GM19467 (cell line): Measurements from ENCODE around the gene PMM2.
"Not testable (repeated sequence)": the region's sequence is repeated elsewhere in the genome, so short reads cannot be mapped to it uniquely, and the experiment has no call there.

Experiments
- ATAC-seq: cut with Tn5 transposase; IDR thresholded peaks from one replicate; pipeline ENCODE4 v1.9.1; 2021; ENCODE audit warnings: mild to moderate bottlenecking, moderate library complexity; ENCODE audit not compliant: unreplicated experiment

PMM2 gene

DNA sequence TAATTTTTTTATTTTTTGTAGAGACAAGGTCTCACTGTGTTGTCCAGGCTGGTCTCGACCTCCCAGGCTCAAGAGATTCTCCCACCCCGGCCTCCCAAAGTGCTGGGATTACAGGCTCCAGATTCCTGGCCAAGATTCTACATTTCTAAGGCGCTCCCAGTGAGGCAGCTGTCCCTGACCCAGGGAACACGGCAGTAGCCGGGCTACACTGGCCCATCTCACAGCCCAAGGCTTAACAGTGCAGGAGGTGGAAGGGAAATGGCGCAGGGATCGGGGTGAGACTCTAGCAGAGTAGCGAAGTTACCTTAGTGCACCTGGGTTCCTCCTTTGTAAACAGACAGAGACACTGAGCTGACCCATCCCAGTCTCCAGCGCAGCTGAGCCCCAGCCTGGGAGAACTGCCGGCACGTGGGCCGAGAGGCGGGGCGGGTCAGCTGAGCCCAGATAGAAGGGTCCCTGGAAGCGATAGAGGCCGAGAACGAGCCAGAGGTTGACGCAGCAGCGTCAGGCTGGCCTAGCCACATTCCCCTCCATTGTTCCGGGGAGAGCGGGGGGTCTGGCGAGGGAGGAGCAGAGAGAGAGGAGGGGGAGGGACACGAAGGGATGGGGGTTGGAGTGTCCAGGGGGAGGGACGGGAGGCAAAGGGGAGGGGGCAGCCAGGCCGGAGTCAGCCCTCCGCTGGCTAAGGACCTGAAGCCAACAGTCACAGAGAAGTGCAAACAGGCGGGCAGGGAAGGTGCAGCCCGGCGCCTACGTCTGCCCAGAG lies 68.7 kb downstream of the PMM2 start:
- ATAC-seq: no peak

DNA sequence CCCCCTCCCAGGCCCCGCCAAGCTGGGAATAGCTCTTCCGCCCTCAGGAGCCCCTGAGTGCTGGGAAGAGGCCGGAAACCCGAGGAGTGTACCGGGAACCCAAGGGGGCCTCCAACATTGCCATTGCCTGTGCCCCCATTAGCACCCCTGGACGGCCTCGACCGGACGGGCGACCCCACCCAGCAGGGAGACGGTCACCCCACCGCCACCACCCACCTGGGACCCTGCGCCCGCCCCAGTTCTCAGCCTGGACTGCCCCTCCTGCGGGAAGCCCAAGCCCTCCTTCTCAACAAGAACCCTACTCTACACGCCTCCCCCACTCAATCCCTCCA lies 69.2 kb downstream of the PMM2 start:
- no peak for ATAC-seq

DNA sequence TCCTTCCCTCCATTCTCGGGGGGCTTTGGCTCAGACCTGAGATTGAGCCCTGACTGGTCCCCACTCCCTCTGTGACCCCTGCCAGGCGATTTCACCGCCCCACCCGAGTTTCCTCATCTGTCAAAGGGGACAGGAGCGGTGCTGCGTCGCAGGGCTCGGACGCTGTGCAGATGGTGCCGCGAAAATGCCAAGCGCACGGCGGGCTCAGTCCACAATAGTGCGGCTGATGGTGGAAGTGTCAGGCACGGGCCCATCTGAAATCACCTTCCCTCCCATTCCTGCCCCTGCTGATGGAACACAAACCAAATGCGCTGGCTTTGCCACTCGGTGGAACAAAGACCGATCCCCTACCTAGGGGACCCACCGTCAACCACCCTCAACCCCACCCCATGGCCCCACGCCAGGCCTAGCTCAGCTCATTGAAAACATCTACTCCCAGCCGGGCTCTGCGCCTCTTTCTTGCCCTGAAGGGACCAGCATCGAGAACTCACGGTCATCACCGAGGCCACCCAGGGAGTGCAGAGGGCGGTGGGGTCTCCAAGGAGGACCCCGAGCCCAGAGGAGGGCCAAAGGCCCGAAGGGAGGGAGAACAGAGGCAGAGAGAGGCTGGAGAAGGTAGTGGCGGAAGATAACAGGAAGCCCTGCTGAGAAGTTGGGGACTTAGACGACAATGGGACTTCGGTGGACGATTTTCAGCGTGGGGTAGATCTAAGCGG lies 69.7 kb downstream of the PMM2 start:
- ATAC-seq: no peak

DNA sequence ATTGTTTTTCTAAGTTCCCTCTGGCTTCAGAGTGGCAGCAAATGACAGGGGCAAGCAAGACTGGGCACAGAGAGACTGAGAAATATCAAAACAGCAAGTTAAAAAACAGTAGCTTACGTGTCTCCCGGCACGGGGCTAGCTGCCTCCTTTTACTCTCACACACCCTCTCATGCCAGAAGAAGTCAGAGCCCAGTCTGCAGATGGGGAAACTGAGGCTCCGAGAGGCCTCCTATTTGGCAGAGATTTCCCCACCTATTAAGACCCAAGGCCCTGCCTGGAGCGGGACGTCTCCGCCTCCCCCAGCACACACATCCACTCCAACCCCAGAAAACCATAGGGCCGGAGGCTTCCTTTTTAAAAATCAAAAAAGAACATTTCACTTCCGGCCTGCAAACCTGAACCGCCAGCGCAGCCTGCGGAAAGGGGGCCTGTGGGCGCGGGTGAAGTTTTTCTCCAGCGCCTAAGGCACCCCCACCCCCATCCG lies 70.3 kb downstream of the PMM2 start:
- ATAC-seq: peak; percentile 28

DNA sequence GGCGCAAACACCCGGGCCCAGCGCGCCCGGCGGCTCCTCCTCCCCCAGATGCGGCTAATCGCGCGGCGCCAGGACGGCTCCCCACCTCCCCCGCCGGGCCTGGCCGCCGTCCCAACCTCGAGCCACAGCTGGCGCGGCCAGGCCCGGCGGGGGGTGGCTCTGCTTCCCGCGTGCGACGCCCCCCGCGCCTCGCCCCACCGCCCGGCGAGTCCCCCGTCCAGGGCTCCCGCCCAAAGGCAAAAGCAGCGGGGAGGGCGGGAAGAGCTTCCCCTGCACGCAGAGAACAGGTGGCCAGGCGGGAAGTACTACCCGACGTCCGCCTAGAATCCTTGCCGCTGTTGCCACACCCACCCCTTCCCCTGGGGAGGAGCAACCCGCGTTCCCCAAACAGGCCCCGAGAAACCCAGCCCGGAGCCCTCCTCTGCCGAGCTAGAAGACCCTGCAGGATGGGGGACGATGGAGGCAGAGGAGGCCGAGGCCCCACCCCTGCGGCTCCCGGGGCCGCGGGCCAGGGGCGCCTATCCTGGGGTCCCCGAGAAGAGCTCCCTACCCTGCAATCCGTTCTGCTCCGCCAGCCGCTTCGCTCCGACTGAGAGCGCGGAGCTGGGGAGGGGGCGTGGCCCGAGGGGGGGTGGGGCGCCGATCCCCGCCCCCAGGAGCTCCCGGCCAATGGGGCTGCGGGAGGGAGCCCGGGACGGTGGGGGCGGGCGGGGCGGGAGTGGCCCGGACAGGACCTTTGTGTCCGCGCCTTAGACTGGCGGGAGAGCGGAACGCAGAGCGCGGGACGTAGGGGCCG lies 71.0 kb downstream of the PMM2 start, which contains the start of gene CARHSP1:
TSS of gene CARHSP1 (minus strand) at position 591 of the 796 bp plus-strand sequence. CDS start 9,678 bp downstream, outside the sequence.
- ATAC-seq: peak; percentile 60

DNA sequence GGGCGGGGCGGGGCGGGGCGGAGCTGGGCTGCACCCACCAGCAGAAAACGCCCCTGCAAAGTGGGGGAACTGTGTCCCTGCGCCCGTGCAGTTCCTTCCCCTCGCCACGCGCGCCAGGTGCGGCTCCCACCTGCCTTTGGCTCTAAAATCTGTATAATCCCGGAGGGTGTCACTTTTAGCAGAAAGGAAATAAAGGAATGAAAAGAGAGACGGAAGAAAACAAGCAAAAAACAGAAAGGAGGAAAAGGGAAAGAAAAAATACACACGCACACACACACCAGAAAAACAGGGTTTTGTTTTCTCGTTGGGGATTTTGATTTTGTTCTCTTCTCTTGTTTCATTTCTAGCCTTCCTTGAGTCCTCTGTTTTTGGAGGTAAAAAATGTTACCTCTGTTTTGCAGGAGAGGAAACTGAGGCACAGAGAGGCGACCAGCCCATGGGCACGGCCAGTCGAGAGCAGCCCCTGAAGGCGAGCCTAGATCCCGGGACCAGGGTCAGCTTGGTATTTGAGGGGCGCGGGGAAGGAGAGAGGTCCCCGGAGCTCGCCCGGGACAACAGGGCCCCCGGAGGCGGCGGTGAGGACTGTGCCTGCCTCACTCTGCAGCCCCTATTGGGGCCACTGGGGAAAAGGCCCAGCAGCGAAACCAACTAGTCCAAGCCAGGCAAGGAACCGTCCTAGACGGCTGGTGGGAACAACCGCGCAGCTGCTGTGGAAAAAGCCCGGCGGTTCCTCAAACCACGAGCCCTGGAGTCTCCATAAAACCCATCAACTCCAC lies 71.8 kb downstream of the PMM2 start:
- ATAC-seq: no peak

DNA sequence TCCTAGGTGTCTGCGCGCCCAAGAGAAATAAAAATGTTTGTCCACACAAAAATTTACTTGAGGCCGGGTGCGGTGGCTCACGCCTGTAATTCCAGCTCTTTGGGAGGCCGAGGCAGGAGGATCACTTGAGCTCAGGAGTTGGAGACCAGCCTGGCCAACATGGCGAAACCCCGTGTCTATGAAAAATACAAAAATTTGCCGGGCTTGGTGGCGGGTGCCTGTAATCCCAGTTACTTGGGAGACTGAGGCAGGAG lies 72.3 kb downstream of the PMM2 start:
- not testable (repeated sequence) for ATAC-seq

DNA sequence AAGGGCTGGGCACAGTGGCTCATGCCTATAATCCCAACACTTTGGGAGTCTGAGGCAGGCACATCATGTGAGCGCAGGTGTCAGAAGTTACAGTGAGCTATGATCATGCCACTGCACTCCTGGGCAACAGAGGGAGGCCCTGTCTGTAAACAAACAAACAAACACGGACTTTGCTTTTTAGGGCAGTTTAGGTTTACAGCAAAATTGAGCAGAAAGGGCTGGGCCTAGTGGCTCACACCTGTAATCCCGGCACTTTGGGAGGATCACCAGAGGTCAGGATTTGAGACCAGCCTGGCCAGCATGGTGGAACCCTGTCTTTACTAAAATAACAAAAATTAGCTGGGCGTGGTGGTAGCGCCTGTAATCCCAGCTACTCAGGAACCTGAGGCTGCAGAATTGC lies 74.4 kb downstream of the PMM2 start:
- no peak for ATAC-seq

DNA sequence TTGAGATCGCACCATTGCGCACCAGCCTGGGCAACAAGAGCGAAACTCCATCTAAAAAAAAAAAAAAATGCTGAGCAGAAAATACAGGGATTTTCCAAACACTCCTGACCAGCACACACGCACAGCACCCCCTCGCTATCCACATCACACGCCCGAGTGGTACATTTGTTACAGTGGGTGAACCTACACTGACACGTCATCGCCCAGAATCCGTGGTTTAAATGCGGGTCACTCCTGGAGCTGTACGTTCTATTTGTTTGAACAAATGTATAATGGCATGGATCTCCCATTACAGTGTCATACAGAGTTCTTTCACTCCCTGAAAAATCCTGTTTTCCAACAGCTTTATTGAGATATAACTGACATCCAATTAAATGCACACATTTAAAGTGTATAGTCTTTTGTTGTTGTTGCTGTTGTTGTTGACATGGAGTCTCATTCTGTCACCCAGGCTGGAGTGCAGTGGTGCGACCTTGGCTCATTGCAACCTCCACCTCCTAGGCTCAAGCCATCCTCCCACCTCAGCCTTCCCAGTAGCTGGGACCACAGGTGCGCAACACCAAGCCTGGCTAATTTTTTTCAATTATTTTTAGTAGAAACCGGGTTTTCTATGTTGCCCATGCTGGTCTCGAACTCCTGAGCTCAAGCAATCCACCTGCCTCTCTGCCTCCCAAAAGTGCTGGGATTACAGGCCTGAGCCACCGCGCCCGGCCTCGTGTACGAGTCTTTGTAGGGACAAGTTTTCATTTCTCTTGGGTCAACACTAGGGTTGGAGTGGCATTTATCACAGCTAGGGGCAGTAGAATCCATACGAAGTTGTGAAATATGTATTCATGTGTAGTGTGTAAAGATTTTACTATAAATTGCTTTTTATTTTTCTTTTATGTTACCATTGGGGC lies 75.6 kb downstream of the PMM2 start:
- no peak for ATAC-seq

DNA sequence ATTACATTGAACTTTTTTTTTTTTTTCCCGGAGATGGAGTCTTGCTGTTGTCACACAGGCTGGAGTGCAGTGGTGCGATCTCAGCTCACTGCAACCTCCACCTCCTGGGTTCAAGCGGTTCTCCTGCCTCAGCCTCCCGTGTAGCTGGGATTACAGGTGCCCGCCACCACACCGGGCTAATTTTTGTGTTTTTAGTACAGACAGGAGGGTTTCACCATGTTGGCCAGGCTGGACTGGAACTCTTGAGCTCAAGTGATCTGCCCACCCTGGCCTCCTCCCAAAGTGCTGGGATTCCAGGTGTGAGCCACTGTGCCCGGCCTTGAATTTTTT lies 76.2 kb downstream of the PMM2 start:
- ATAC-seq: not testable (repeated sequence)

DNA sequence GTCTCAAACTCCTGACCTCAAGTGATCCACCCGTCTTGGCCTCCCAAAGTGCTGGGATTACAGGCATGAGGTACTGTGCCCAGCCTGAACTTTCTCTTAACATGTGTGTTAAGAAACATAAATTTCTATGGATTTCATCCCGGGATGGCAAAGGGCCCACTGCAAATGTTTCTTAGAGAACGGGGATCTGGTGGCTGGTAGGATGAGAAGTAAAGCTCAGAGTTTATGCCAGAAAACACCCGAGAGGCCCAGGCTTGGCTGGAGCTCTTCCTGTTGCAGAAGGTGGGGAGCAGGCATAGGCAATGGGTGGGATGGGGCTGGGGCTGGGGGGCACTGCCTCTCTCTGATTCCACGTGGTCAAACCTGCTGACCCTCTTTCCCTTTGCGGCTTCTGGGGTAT lies 76.7 kb downstream of the PMM2 start:
- ATAC-seq: no peak

DNA sequence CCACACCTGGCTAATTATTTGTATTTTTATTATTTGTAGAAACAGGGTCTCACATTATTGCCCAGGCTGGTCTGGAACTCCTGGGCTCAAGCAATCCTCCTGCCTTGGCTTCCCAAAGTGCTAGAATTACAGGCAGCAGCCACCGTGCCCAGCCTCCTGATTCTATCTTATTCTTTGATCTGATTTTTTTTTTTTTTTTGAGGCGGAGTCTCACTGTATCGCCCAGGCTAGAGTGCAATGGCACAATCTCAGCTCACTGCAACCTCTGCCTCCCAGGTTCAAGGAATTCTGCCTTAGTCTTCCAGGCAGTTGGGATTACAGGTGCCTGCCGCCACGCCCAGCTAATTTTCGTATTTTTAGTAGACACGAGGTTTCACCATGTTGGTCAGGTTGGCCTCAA lies 77.7 kb downstream of the PMM2 start:
- ATAC-seq: not testable (repeated sequence)

DNA sequence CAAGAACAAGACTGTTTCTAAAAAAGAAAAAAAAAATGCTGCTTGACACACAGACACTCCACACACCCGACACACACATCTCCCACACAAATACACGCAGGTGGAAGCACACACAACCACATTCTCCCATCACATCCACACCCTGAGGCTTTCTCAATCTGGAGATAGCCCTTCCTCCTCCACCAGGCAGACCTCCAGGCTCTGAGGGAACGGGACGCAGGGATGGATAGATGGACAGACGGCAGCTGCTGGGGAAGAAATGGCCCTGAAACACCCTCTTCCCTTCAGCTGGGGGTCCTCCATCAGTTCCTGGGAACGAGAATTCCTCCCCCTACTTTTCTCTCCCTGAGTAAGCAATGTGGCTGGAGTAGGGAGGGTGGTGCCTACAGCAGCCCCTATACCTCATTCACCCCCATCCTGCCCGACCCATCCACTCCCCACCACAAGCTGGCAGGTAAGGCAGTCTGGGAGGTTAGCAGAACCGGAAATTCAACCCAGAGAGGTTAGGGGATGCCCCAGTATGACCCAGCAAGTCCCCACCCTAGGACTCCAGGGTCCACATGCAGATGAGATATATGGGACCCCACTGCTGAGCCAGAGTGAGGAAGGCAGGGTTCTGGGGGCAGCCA lies 80.4 kb downstream of the PMM2 start:
- no peak for ATAC-seq

DNA sequence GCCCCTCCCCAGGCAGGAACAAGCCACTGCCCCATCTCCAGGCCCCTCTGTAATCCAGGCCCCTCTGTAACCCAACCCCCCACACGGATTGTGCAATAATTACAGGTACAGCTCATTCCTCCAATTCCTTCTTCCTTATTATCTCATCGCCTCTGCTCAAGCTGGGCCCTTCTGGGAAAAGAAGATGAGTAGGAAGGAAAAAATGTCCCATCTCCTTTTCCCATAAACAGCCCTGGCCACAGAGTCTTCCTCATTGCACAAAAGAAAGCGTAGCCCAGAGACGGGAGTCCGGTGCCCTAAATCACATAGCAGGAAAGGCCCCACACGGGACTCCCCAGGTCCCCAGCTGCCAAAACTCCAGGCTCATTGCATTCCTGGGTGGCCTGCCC lies 80.9 kb downstream of the PMM2 start:
- no peak for ATAC-seq

DNA sequence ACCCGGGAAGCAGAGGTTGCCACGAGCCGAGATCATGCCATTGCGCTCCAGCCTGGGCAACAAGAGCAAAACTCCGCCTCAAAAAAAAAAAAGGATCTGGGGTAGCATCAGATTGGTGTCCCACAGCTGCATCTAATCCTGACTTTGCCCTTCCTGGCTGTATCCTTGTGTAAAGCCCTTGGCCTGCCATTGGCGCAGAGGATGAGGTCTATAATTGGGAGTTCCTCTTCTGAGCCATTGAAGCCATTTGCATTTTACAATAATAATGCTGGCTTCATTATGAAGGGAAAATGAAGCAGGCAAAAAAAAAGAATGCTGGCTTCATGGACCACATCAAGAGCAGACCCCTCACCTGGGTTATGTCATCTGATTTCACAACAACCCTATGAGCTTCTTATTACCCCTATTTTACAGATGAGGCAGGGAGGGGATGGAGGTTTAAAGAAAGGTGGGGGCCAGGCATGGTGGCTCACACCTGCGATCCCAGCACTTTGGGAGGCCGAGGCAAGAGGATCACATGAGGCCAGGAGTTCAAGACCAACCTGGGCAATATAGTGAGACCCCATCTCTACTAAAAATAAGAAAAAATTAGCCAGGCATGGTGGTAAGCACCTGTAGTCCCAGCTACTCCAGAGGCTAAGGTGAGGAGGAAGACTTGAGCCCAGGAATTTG lies 83.3 kb downstream of the PMM2 start:
- no peak for ATAC-seq

DNA sequence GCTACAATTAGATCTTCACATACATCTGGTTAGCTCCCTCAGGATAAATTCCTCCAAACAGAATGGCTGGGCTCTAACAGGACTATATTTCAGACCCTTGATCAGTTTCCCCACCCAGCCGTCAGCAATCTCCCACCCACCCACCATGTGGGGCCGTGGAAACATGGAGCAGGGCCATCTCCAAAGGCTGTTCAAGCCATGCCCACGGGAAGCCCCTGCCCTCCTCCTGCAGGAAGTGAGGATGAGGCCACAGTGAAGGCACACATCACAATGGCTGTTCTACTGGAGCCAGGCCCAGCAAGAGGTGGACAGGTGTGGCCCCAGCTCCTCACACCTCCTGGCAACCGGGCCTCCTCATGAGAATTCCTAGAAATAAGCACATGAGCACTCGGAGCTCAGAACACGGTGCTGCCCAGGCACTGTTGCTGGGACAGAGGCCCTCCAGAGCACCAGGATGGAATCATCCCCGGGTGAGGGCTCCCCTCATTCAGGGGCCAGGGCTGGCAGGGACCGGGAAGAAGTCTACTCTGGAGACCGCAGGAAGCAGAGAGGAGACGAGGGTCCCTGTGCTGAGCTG lies 84.5 kb downstream of the PMM2 start, which contains the start of gene LITAFD:
TSS of gene LITAFD (plus strand) at position 311 of the 577 bp plus-strand sequence. CDS start 2,005 bp downstream, outside the sequence.
- ATAC-seq: no peak

DNA sequence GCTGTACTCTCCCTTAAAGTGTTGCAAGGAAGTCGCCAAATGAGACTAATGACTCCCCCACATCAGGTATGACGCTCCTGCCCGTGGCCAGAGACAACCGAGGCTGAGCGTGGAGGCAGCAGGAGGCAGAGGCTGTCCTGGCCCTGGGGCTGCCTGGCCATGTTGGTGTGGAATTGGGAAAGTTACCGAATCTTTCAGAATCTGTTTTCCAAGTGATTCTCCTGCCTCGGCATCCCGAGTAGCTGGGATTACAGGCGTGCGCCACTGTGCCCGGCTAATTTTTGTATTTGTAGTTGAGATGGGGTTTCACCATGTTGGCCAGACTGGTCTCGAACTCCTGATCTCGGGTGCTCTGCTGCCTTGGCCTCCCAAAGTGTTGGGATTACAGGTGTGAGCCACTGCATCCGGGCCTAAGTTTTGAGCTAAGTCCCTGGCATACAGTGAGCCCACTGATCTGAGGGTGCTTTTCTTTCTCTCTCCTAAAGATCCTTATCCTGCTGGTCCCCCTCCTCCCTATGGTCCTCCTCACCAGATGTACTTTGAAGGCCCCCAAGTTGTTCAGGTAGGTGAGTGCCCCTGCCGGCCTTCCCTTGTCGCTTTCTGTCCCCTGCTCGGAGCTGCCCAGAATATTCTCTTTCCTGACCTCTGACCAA lies 85.2 kb downstream of the PMM2 start:
- no peak for ATAC-seq
